Lung (tissue), 12 donors: ENCODE results near the gene BNC1. TPM values are rescaled to one million over a fixed set of nuclear protein-coding genes. Genes with fewer than 3 reads are reported as not detected.
A peak's percentile ranks its signal among the peaks of the same experiment; 100 is the strongest.

Experiments used
- ATAC-seq: fragments of 200-7000 bp; cut with Tn5 transposase; one replicate; pipeline ENCODE4 v1.9.1; 2020; ENCODE audit warnings: moderate number of reproducible peaks; ENCODE audit not compliant: insufficient read depth, low FRiP score
- DNase-seq, 3 donors: peaks; one replicate each; pipeline ENCODE4 v3.0.0-alpha.2; 2013 to 2017
- H3K27ac ChIP-seq, 2 donors: one replicate each; pipeline ENCODE4 v1.5.1; 2013; ENCODE audit warnings: mild to moderate bottlenecking in 2 of 2, moderate library complexity in 2 of 2, control low read depth in 1 of 2, inconsistent platforms in 1 of 2, low read depth in 1 of 2, low read length in 1 of 2
- H3K27me3 ChIP-seq, 3 donors: one replicate each; pipeline ENCODE4 v1.5.1; 2013; ENCODE audit warnings: low read length in 2 of 3; ENCODE audit not compliant: control insufficient read depth in 3 of 3, insufficient read depth in 3 of 3
- H3K36me3 ChIP-seq, 4 donors: one replicate each; pipeline ENCODE4 v1.5.1; 2013; ENCODE audit warnings: low read length in 4 of 4, mild to moderate bottlenecking in 1 of 4, moderate library complexity in 1 of 4; ENCODE audit not compliant: control insufficient read depth in 4 of 4, insufficient read depth in 4 of 4
- H3K4me1 ChIP-seq, 5 donors: one replicate each; pipeline ENCODE4 v1.5.1; 2013; ENCODE audit warnings: low read length in 5 of 5, mild to moderate bottlenecking in 2 of 5, moderate library complexity in 1 of 5; ENCODE audit not compliant: control insufficient read depth in 5 of 5, insufficient read depth in 5 of 5
- H3K4me3 ChIP-seq: one replicate; pipeline ENCODE4 v1.5.1; 2013; ENCODE audit warnings: mild to moderate bottlenecking, control low read depth, moderate library complexity
- H3K9ac ChIP-seq, 2 donors: one replicate each; pipeline ENCODE4 v1.5.1; 2013; ENCODE audit warnings: low read length in 2 of 2, control low read depth in 1 of 2; ENCODE audit not compliant: insufficient read depth in 1 of 2
- H3K9me3 ChIP-seq, 4 donors: one replicate each; pipeline ENCODE4 v1.5.1; 2013; ENCODE audit warnings: low read length in 3 of 4, mild to moderate bottlenecking in 1 of 4, moderate library complexity in 1 of 4; ENCODE audit not compliant: control insufficient read depth in 4 of 4, insufficient read depth in 3 of 4
- WGBS, 2 donors: extraction: QIAGEN DNeasy Blood & Tissue Kit; methylation state at CpG; one replicate each; pipeline ENCODE4 v1.1.7; 2013; 5-methylcytosine and 5-hydroxymethylcytosine counted together
- polyA plus RNA-seq, 2 donors: library from polyadenylated mRNA; stranded (reverse); fragments of 200-250 nt; gene quantifications; one replicate each; pipeline ENCODE4 v1.2.1, GENCODE V29; 2013
- total RNA-seq, 2 donors: library from RNA; depleted of rRNA in 1 of 2; stranded (reverse); fragments of >200 nt in 1 of 2; gene quantifications; one replicate each; pipeline ENCODE4 v1.2.1, GENCODE V29; 2014 to 2021
- TF ChIP-seq, protein P1 (sequence below): IDR thresholded peaks from 2 replicates; pipeline ENCODE4 v1.5.1; 2012; ENCODE audit warnings: mild to moderate bottlenecking; ENCODE audit errors: control extremely low read depth, extremely low read depth
- donor health status: control.
- donor health status: control.
- donor health status: Bipolar disorder and iron deficiency.
- donor health status: healthy.
- donor health status: DM: yes; HTN: yes; CAD: no.

The BNC1 gene
- total and polyA plus RNA-seq, 4 donors = 0.23 to 0.93 (median 0.32) TPM

DNA sequence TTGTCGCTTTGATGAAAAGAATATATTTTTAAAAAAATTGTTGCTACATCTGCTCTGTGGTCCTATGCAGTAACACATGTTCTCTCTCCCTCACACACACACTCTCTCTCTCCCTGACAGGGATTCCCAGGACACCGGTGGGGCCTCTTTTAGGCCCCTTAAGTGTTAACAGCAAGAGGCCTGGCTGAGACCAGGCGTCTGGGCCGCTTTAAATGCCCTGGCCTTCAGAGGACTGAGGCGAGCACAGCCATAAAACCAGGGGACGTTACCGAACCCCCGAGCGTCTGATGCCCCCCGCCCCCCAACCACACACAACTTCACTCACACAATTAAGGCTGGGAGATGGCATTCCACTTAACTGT, 1.7 kb downstream of the BNC1 start:
- TF ChIP-seq, protein P1, sequence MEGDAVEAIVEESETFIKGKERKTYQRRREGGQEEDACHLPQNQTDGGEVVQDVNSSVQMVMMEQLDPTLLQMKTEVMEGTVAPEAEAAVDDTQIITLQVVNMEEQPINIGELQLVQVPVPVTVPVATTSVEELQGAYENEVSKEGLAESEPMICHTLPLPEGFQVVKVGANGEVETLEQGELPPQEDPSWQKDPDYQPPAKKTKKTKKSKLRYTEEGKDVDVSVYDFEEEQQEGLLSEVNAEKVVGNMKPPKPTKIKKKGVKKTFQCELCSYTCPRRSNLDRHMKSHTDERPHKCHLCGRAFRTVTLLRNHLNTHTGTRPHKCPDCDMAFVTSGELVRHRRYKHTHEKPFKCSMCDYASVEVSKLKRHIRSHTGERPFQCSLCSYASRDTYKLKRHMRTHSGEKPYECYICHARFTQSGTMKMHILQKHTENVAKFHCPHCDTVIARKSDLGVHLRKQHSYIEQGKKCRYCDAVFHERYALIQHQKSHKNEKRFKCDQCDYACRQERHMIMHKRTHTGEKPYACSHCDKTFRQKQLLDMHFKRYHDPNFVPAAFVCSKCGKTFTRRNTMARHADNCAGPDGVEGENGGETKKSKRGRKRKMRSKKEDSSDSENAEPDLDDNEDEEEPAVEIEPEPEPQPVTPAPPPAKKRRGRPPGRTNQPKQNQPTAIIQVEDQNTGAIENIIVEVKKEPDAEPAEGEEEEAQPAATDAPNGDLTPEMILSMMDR = no peak
- 13 to 18% methylated on average over 10 of the region's 10 CpGs for WGBS, 2 donors
- no peak overlapping the region for H3K4me3 ChIP-seq
- peaks cover 9 to 84% (median 80%) of the 10 kb centered on the region in 3 donors for H3K27me3 ChIP-seq
- H3K4me1 ChIP-seq = peaks cover 0 to 12% (median 0%) of the 10 kb centered on the region in 5 donors
- no peak overlapping the region for H3K27ac ChIP-seq
- DNase-seq = peak; percentile 32 to 56 (median 50)
- ATAC-seq = no peak
- H3K36me3 ChIP-seq = no peaks in the 10 kb centered on the region
- H3K9me3 ChIP-seq = peaks cover 0 to 3% (median 0%) of the 10 kb centered on the region in 4 donors
- no peak overlapping the region for H3K9ac ChIP-seq

GRCh38 chr15:83282141-83282540, 2.3 kb downstream of the BNC1 start:
- TF ChIP-seq, protein P1 = no peak
- H3K9ac ChIP-seq = no peak overlapping the region
- H3K27me3 ChIP-seq = peaks cover 9 to 80% (median 78%) of the 10 kb centered on the region in 3 donors
- 82 to 87% methylated on average over 5 of the region's 5 CpGs for WGBS, 2 donors
- H3K27ac ChIP-seq = no peak overlapping the region
- ATAC-seq (no peak), DNase-seq (peak in 2 of 3 donors; percentile 15 to 39)
- peaks cover 0 to 3% (median 0%) of the 10 kb centered on the region in 4 donors for H3K9me3 ChIP-seq
- peaks cover 0 to 12% (median 0%) of the 10 kb centered on the region in 5 donors for H3K4me1 ChIP-seq
- H3K4me3 ChIP-seq = no peak overlapping the region
- H3K36me3 ChIP-seq = no peaks in the 10 kb centered on the region

DNA sequence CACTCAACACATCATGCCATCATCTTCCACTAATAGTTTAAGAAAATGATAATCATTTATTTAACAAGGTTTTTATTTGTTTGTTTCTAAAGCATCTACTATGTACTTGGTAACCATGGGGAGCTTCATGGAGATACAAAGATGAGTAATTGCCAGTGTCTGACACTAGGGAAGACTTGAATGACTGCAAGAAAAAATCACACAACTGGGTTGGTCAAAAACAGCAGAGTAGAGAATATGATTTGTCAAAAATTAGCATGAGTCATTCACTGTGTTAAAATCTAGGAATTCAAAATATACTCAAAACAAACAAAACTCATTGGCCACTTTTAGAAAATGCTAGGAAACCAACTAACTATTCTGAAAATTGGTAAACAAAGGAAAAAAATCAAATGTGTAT, 6.3 kb downstream of the BNC1 start:
- no peaks in the 10 kb centered on the region for H3K36me3 ChIP-seq
- no peak for DNase-seq
- H3K4me3 ChIP-seq = no peak overlapping the region
- H3K9me3 ChIP-seq = peaks cover 0 to 3% (median 0%) of the 10 kb centered on the region in 4 donors
- no peak overlapping the region for H3K27ac ChIP-seq
- ATAC-seq = no peak
- TF ChIP-seq, protein P1 = no peak
- H3K4me1 ChIP-seq = peaks cover 0 to 6% (median 0%) of the 10 kb centered on the region in 5 donors
- H3K9ac ChIP-seq = no peak overlapping the region
- H3K27me3 ChIP-seq = peaks cover 9 to 55% (median 50%) of the 10 kb centered on the region in 3 donors

DNA sequence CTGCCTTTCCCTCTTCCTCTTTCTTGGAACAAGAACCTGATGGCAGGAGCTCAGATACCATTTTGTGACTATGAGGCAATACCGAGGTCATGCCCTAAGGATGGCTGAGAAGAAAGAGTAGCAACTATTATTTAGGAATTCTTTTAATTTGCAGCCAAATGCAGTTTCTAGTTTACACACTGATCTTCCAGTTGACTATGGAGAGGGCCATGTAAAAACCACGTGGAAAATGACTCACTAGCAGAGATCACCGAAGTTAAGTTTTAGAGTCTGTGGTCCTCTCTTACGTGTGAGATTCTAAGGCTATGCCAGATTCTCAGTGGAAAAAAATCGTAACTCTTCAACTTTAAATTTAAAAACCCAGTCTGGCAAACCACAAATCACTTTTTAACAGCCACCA, 7.8 kb downstream of the BNC1 start:
- H3K36me3 ChIP-seq = no peaks in the 10 kb centered on the region
- peaks cover 5 to 41% (median 39%) of the 10 kb centered on the region in 3 donors for H3K27me3 ChIP-seq
- no peak overlapping the region for H3K9ac ChIP-seq
- no peak overlapping the region for H3K27ac ChIP-seq
- 84 to 89% methylated on average over 5 of the region's 5 CpGs for WGBS, 2 donors
- no peak for DNase-seq
- H3K4me1 ChIP-seq = no peaks in the 10 kb centered on the region
- peaks cover 0 to 3% (median 0%) of the 10 kb centered on the region in 4 donors for H3K9me3 ChIP-seq
- no peak for ATAC-seq
- TF ChIP-seq, protein P1 = no peak
- H3K4me3 ChIP-seq = no peak overlapping the region
